Measurements from ENCODE around the gene DEFB131B. TPM values are rescaled to one million over a fixed set of nuclear protein-coding genes. Genes with fewer than 3 reads are reported as not detected.
"Not testable (repeated sequence)": the region's sequence is repeated elsewhere in the genome, so short reads cannot be mapped to it uniquely, and the experiment has no call there.

Gene DEFB131B
- polyA plus RNA-seq, 5 donors = 1.5 to 5.5 (median 3.2) TPM; not detected in 1

DNA sequence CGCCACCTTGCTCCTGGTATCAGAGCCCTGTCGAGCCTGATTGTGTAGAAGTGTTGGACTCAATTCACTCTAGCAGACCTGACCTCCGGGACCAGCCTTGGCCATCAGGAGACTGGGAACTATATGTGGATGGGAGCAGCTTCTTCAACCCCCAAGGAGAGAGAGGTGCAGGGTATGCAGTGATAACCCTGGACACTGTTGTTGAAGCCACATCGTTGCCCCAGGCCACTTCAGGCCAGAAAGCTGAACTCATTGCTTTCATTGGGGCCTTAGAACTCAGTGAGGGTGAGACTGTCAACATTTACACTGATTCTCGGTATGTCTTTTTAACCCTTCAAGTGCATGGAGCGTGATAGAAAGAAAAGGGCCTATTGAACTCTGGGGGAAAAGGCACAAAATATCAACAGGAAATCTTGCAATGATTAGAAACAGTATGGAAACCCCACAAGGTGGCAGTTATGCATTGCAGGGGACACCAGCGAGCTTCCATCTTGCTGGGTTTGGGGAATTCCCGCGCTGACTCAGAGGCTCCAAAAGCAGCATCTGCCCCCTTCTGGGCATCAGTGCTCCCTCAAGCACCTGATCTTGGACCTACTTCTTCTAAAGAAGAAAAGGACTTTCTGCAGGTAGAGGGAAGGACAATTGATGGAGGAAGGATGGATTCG is 33.2 kb downstream of the DEFB131B start:
- DNase-seq = not testable (repeated sequence)

DNA sequence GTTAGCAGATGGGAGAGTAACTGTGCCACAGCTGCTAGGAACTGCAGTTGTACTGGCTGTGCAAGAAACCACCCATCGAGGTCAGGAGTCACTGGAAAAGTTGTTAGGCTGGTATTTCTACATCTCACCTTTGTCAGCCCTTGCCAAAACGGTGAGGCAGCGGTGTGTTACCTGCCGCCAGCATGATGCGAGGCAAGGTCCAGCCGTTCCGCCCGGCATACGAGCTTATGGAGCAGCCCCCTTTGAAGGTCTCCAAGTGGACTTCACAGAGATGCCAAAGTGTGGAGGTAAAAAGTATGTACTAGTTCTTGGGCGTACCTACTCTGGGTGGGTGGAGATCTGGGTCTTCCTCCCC is 33.7 kb downstream of the DEFB131B start:
- DNase-seq = not testable (repeated sequence)

DNA sequence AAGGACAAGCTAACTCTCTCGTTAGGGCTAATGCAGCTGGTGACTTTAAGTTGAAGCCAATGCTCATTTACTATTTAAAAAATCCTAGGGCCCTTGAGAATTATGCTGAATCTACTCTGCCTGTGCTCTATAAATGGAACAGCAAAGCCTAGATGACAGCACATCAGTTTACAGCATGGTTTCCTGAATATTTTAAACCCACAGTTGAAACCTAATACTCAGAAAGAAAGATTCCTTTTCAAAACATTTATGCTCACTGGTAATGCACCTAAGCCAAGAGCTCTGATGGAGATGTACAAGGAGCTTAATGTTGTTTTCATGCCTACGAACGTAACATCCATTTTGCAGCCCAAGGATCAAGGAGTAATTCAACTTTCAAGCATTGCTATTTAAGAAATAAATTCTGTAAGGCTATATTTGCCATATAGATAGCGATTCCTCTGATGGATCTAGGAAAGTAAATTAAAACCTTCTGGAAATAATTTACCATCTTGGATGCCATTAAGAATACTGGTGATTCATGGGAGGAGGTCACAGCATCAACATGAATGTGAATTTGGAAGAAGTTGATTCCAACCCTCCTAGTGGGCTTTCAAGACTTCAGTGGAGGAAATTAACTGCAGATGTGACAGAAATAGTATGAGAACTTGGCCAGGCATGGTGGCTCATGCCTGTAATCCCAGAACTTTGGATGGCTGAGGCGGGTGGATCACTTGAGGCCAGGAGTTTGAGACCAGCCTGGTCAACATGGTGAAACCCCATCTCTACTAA is 35.7 kb downstream of the DEFB131B start:
- no peak for DNase-seq

DNA sequence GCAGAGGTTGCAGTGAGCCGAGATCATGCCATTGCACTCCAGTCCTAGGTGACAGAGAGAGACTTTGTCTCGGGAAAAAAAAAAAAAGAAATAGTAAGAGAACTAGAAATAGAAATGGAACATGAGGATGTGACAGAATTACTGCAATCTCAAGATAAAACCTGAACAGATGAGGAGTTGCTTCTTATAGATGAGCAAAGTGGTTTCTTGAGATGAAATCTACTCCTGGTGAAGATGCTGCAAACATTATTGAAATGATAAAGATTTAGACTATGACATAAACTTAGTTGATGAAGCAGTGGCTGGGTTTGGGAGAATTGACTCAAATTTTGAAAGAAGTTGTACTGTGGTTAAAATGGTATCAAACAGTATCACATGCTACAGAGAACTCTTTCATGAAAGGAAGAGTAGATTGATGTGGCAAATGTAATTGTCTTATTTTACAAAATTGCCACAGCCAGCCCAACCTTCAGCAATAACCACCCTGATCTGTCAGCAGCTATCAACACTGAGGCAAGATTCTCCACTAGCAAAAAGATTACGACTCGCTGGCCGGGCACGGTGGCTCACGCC is 36.5 kb downstream of the DEFB131B start:
- DNase-seq = no peak

DNA sequence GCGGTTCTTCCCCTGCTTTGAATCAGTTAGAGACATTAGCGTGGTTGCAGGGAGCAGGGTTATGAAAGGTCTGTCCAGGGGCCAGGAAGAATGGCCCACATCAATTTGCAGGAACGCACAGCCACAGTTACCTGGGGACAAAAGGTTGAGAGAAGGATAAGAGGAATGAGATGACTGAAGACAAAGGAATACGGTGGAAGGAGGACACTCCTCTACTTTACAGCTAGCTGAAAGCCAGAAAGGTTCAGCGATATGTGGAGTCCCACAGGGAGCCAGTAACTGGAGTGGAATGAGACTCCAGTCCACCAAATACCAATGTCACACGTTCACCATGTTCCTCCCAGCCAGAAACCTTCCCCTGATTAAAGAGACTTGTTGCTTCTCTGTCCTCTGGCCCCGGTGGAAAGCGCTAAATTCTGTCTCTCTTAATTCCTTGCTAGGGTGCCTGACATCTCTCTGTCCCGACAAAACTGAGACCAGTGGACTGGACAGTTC is 39.4 kb downstream of the DEFB131B start:
- DNase-seq = no peak

DNA sequence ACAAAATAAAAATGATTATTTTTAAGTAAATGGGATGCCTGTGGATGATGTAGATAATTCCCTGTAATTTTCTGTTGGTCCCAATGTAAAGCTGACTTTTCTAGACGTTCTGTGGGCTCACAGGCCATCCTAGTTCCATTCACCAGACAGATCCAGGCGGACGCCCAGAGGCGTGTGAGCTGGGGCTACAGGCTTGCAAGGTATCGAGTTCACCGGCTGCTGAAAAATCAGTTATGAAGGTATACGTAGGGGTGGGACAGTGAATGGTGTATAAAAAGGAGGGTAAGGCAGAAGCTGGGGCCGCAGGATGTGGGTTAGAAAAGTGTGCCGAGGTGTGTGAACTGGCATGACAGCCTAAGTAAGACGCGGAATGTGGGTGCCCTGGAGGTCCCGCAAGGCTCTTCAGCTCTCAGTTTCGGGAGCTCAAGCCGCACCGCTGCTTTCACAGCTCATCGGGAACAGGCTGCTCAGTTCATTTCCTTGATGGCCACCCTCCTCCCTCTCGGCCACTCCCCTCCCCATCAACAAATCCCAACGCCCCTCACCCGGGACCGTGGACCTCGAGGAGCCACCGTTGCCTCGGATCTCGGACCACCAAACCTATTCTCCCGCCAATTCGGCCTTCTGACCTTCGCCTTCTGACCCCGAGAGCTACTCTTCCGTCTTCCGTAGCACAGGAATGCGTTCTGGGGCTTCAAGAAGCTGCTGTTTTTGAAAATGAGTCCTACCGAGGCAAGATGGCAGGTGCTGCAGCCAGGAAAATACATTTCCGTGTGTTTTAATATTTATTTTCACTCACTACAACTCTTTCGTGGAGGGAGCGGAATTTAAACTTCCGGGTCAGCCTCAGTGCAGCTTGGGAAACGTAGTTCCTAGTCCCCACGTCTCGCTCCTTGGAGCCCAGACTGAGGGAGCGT is 49.8 kb downstream of the DEFB131B start, which contains the start of gene XNDC1N:
TSS of gene XNDC1N (minus strand) at position 775 of the 917 bp plus-strand sequence. CDS start 5,241 bp downstream, outside the sequence.
- DNase-seq = no peak

DNA sequence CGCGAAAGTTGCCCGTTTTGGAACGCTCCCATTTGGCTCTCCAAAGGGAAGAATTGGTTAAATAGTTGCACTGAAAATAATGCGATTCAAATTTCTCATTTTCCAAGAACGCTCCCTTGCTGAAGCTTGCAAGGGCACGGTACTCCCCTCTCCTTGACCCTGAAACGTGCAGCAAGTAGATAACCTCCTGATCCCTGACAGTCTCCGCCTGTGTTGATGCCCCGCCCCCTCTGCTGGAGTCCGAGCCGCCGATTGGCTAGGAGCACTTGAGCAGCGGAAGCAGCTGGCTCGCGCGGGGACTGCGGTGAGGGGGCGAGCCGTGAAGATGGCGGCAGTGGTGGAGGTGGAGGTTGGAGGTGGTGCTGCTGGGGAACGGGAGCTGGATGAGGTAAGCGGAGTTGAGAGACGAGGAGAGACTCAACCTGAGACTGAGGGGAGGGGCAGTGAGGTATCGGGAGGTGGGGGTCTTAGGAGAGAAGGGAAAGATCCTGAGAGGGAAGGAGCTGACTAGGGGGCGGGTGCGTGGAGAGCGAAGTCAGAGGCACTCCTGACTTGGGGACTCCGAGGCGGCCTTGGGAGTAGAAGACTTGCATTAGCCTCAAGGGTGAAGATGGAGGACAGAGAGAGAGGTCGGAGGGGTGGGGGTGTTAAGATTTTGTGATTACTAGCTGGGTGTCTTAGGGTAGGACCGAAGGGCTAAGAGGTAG is 50.6 kb downstream of the DEFB131B start, which contains the start of gene RNF121:
TSS of gene RNF121 (plus strand) at position 310 of the 707 bp plus-strand sequence. CDS start at position 326, 16 bp downstream.
- peak; percentile 95 for DNase-seq

DNA sequence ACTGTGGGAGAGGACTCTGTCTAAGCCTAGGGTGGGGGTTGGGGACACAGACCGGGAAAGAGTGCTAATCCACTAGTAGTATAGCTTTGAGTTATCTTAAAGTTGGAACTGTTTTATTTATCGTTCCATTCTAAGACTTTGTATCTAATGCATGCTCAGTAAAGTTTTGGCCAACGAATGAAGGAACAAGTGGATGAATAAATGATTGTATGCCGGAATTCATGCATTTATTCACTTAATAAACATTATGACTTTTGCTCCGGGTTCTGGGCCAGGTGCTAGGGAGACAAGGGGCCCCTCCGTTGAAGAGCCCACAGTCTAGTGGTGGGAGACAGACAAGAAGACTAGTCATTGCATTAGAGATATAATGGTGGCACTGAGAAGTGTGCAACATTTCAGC is 51.2 kb downstream of the DEFB131B start:
- no peak for DNase-seq

DNA sequence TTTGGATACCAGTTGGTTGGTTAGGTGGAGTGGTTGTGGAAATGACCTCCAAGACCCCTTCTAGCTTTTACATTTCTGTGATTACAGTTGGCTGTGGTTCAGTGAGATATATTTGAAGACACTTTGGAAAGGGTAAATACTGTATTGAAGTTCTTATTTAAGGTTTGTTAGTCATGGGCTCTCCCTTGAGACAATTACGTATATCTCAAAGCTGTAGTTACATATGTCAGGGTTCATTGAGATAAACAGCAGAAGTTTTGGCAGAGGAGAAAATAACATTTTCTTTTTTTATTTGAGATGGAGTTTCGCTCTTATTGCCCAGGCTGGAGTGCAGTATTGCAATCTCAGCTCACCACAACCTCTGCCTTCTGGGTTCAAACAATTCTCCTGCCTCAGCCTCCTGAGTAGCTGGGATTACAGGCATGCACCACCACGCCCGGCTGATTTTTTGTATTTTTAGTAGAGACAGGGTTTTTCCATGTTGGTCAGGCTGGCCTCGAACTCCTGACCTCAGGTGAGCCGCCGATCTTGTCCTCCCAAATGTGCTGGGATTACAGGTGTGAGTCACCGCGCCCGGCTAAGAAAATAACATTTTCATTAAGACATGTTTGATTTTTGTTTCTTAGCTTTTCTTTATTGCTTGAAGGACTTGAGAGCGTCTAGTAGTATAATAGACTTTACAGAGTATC is 52.4 kb downstream of the DEFB131B start:
- no peak for DNase-seq

DNA sequence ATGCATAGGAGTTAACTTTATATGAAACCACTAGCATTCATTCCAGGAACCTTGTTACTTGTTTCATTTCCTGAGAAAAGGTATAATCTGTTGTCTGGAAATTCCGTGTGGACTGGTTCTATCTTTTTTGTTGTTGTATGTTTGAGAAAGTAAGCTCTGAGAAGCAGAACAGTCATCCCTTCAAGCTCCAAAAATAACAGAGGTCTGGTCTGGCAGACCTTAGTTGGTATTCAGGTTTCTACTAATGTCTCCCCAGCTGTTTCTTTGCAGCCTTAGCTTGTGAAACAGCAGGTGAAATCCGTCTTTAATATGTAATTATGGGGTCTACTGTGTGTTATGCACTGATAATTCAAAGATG is 53.0 kb downstream of the DEFB131B start:
- no peak for DNase-seq

DNA sequence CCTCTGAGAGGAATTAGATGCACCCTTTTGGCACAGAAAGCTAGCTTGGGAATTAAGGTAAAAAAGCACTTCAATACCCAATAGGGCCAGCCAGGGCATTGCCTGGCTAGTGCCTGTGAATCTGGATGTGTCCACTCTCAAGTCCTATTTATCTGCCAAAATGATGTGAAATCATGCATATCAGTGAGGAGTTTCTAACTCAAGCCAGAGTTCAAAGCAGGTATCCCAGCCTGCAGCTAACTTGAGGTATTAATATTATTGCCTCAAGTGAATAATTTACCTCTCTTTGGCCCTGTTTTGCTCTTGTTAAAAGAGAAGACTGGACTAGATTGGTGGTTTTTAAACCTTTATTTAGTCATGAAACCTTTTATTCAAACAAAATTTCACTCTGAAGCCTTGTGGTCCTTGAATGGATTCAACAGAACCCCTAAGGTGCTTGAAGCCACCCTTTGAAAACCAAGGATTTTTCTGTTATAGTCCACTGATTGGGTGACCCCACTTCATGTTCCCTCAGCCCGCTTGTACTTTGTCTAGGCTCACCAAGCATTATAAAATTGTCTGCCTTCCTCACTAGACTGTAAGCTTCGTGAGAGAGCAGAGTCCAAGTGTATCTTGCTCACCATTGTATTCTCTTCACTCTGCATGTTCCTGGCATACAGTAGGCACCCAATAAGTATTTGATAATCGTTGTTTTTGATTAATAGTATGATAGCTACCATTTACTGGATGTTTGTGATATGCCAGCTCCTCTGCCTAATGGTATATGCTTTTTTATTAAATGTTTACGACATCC is 55.1 kb downstream of the DEFB131B start:
- no peak for DNase-seq

Other genes starting within 250 kb of the DEFB131B start
- not detected for gene DEFB108B, start 45.3 kb upstream of the DEFB131B start, polyA plus RNA-seq (ENCODE audit: insufficient read depth in 1 of 5, insufficient read length in 5 of 5, low replicate concordance in 1 of 5)
- gene XNDC1N, start 50.1 kb downstream of the DEFB131B start, polyA plus RNA-seq (ENCODE audit: insufficient read depth in 1 of 5, insufficient read length in 5 of 5, low replicate concordance in 1 of 5) = 10 to 100 TPM in 1 of 5 donors, 1 to 10 TPM in 4; 4.8 to 10.7 (median 8.3) TPM
- gene RNF121, start 50.6 kb downstream of the DEFB131B start, polyA plus RNA-seq (ENCODE audit: insufficient read depth in 1 of 5, insufficient read length in 5 of 5, low replicate concordance in 1 of 5) = 10 to 100 TPM; 30.7 to 39.9 (median 36.1) TPM
- 10 to 100 TPM in 3 of 5 donors, 1 to 10 TPM in 2; 7.1 to 13.3 (median 10.2) TPM for gene IL18BP, start 120.5 kb downstream of the DEFB131B start, polyA plus RNA-seq (ENCODE audit: insufficient read depth in 1 of 5, insufficient read length in 5 of 5, low replicate concordance in 1 of 5)
- 100 to 1,000 TPM; 285 to 353 (median 311) TPM for gene NUMA1, start 202.1 kb downstream of the DEFB131B start, polyA plus RNA-seq (ENCODE audit: insufficient read depth in 1 of 5, insufficient read length in 5 of 5, low replicate concordance in 1 of 5)
- gene LRRC51, start 202.4 kb downstream of the DEFB131B start, polyA plus RNA-seq (ENCODE audit: insufficient read depth in 1 of 5, insufficient read length in 5 of 5, low replicate concordance in 1 of 5) = 10 to 100 TPM; 15.8 to 29.0 (median 20.7) TPM
- 100 to 1,000 TPM in 2 of 5 donors, 10 to 100 TPM in 3; 91.7 to 121 (median 98.5) TPM for gene LAMTOR1, start 224.8 kb downstream of the DEFB131B start, polyA plus RNA-seq (ENCODE audit: insufficient read depth in 1 of 5, insufficient read length in 5 of 5, low replicate concordance in 1 of 5)
- not detected for gene TOMT, start 227.5 kb downstream of the DEFB131B start, polyA plus RNA-seq (ENCODE audit: insufficient read depth in 1 of 5, insufficient read length in 5 of 5, low replicate concordance in 1 of 5)
- gene ANAPC15, start 234.2 kb downstream of the DEFB131B start, polyA plus RNA-seq (ENCODE audit: insufficient read depth in 1 of 5, insufficient read length in 5 of 5, low replicate concordance in 1 of 5) = 10 to 100 TPM; 36.4 to 49.1 (median 43.5) TPM

All from right lung (tissue), 5 donors.